Measurements from ENCODE around the gene ZNF346.

- TF ChIP-seq POLR2A (IDR thresholded peaks at IDR 0.05; ENCODE audit: low read depth, low read length), result no peak
- no peak for TF ChIP-seq POLR2AphosphoS5 (IDR thresholded peaks at IDR 0.05; ENCODE audit: low read depth, low read length)
- TF ChIP-seq TAF1 (IDR thresholded peaks at IDR 0.05; ENCODE audit: borderline replicate concordance, low read depth, low read length), result no peak
Observed at GRCh38 chr5:177111720-177112394, 89.4 kb downstream of the ZNF346 start.

Measured in GM12892 (cell line).